GM23338 (cell line): ENCODE measurements around the gene RWDD4. TPM values are rescaled to one million over a fixed set of nuclear protein-coding genes. Genes with fewer than 3 reads are reported as not detected.

Source experiments
- ATAC-seq: fragments of 200-7000 bp; cut with Tn5 transposase; 3 replicates; pipeline ENCODE4 v1.9.1; 2020
- DNase-seq: peaks from one replicate; pipeline ENCODE4 v3.0.0-alpha.2; 2015; ENCODE audit warnings: low spot score
- H2AFZ ChIP-seq: fragments of 200-600 bp; sonication (generic); 2 replicates; pipeline ENCODE4 v1.8.0; 2016; ENCODE audit warnings: antibody characterized with exemption, mild to moderate bottlenecking, moderate library complexity
- H3F3A ChIP-seq: fragments of 200-600 bp; sonication (generic); replicated peaks from 2 replicates; pipeline ENCODE4 v1.8.0; 2017; ENCODE audit warnings: antibody characterized with exemption, mixed run types, low read depth
- H3K27ac ChIP-seq: fragments of 200-600 bp; sonication (generic); 2 replicates; pipeline ENCODE4 v1.6.1; 2016; ENCODE audit warnings: low read depth
- H3K27me3 ChIP-seq: fragments of 200-600 bp; sonication (generic); 2 replicates; pipeline ENCODE4 v1.8.0; 2016; ENCODE audit warnings: mild to moderate bottlenecking, mixed run types, moderate library complexity; ENCODE audit not compliant: insufficient read depth
- H3K36me3 ChIP-seq: fragments of 200-600 bp; sonication (generic); 2 replicates; pipeline ENCODE4 v1.8.0; 2016; ENCODE audit warnings: mild to moderate bottlenecking; ENCODE audit not compliant: insufficient read depth
- H3K4me1 ChIP-seq: fragments of 200-600 bp; sonication (generic); 2 replicates; pipeline ENCODE4 v1.8.0; 2016; ENCODE audit warnings: mild to moderate bottlenecking, moderate library complexity; ENCODE audit not compliant: insufficient read depth
- H3K4me2 ChIP-seq: fragments of 200-600 bp; sonication (generic); 2 replicates; pipeline ENCODE4 v1.7.1; 2017; ENCODE audit warnings: mixed run types
- H3K4me3 ChIP-seq: fragments of 200-600 bp; sonication (generic); 2 replicates; pipeline ENCODE4 v1.6.1; 2016; ENCODE audit warnings: mixed run types
- H3K79me2 ChIP-seq: fragments of 200-600 bp; sonication (generic); replicated peaks from 2 replicates; pipeline ENCODE4 v1.8.0; 2017; ENCODE audit warnings: mild to moderate bottlenecking; ENCODE audit not compliant: insufficient read depth
- H3K9me2 ChIP-seq: fragments of 200-600 bp; sonication (generic); 2 replicates; pipeline ENCODE4 v1.8.0; 2017; ENCODE audit not compliant: insufficient read depth
- H4K20me1 ChIP-seq: fragments of 200-600 bp; sonication (generic); replicated peaks from 2 replicates; pipeline ENCODE4 v1.8.0; 2017; ENCODE audit warnings: mild to moderate bottlenecking; ENCODE audit not compliant: insufficient read depth
- H3K27ac Mint-ChIP-seq: 2 replicates; pipeline ENCODE4 v1.8.0; 2020; ENCODE audit warnings: inconsistent platforms, mild to moderate bottlenecking, moderate library complexity, mixed read lengths
- H3K27me3 Mint-ChIP-seq: 3 replicates; pipeline ENCODE4 v1.8.0; 2022; ENCODE audit warnings: low read depth, mild to moderate bottlenecking, moderate library complexity, mixed read lengths, inconsistent platforms; ENCODE audit not compliant: insufficient read depth, poor library complexity
- H3K36me3 Mint-ChIP-seq: 3 replicates; pipeline ENCODE4 v1.8.0; 2021; ENCODE audit warnings: low read depth, mild to moderate bottlenecking, inconsistent platforms, moderate library complexity, mixed read lengths
- H3K4me1 Mint-ChIP-seq: 3 replicates; pipeline ENCODE4 v1.8.0; 2020; ENCODE audit warnings: mild to moderate bottlenecking, inconsistent platforms, mixed read lengths
- H3K4me3 Mint-ChIP-seq: 3 replicates; pipeline ENCODE4 v1.8.0; 2021; ENCODE audit warnings: moderate library complexity, mild to moderate bottlenecking, inconsistent platforms, mixed read lengths
- H3K9me3 Mint-ChIP-seq: 3 replicates; pipeline ENCODE4 v1.8.0; 2020; ENCODE audit warnings: moderate library complexity, mild to moderate bottlenecking, inconsistent platforms, mixed read lengths
- CREB1 ChIP-seq: fragments of 250-450 bp; sonication (Bioruptor Pico); IDR thresholded peaks from 2 replicates; pipeline ENCODE4 v1.5.0; 2020; ENCODE audit warnings: low read depth, mild to moderate bottlenecking, moderate library complexity
- CTCF ChIP-seq, 2 experiments: fragments of 200-600 bp in 1 of 2; sonication (generic) in 1 of 2; conservative IDR thresholded peaks; 2 replicates each; pipeline versions ENCODE4 v1.5.1 to v1.6.1; 2016 to 2017; ENCODE audit warnings: antibody characterized with exemption in 2 of 2, low read depth in 2 of 2, mild to moderate bottlenecking in 2 of 2, moderate library complexity in 1 of 2
- ETS1 ChIP-seq: IDR thresholded peaks from 2 replicates; pipeline ENCODE4 v1.6.1; 2016; ENCODE audit warnings: antibody characterized with exemption
- EZH2 ChIP-seq: fragments of 200-600 bp; sonication (generic); IDR thresholded peaks from one replicate; pipeline ENCODE4 v1.8.0; 2017; ENCODE audit warnings: antibody characterized with exemption, mild to moderate bottlenecking, low read depth; ENCODE audit not compliant: unreplicated experiment
- EZH2phosphoT487 ChIP-seq: fragments of 200-600 bp; sonication (generic); IDR thresholded peaks from one replicate; pipeline ENCODE4 v1.8.1; 2018; ENCODE audit warnings: antibody characterized with exemption; ENCODE audit not compliant: unreplicated experiment
- JUNB ChIP-seq: IDR thresholded peaks from one replicate; pipeline ENCODE4 v1.6.1; 2016; ENCODE audit warnings: antibody characterized with exemption; ENCODE audit not compliant: unreplicated experiment
- NANOG ChIP-seq: IDR thresholded peaks from 2 replicates; pipeline ENCODE4 v1.6.1; 2016; ENCODE audit warnings: antibody characterized with exemption, borderline replicate concordance
- POLR2AphosphoS5 ChIP-seq: IDR thresholded peaks from 2 replicates; pipeline ENCODE4 v1.6.1; 2016; ENCODE audit warnings: antibody characterized with exemption, low read depth
- REST ChIP-seq: IDR thresholded peaks from one replicate; pipeline ENCODE4 v1.6.1; 2018; ENCODE audit warnings: antibody characterized with exemption; ENCODE audit not compliant: unreplicated experiment
- STAT1 ChIP-seq: IDR thresholded peaks from one replicate; pipeline ENCODE4 v1.6.1; 2016; ENCODE audit warnings: antibody characterized with exemption; ENCODE audit not compliant: unreplicated experiment
- ZNF114 ChIP-seq: fragments of 250-450 bp; sonication (Bioruptor Pico); IDR thresholded peaks from 2 replicates; pipeline ENCODE4 v1.5.0; 2020; ENCODE audit warnings: mild to moderate bottlenecking, moderate library complexity
- ZNF331 ChIP-seq: fragments of 250-450 bp; sonication (Bioruptor Pico); IDR thresholded peaks from 2 replicates; pipeline ENCODE4 v1.5.0; 2020; ENCODE audit warnings: low read depth, mild to moderate bottlenecking, moderate library complexity
- ZNF462 ChIP-seq: fragments of 250-450 bp; sonication (Bioruptor Pico); IDR thresholded peaks from 2 replicates; pipeline ENCODE4 v1.5.0; 2020; ENCODE audit warnings: mild to moderate bottlenecking, moderate library complexity
- long read RNA-seq: library from polyadenylated mRNA; unstranded; transcript quantifications from one replicate; pipeline ENCODE4 v2.0.0, GENCODE V29; 2020; ENCODE audit not compliant: unreplicated experiment
- polyA plus RNA-seq: library from polyadenylated mRNA; unstranded; fragments of >200 nt; fragmentation: Nextera tagmentation; extraction: Ambion mirVana; gene quantifications from 2 replicates; pipeline ENCODE4 v1.2.1, GENCODE V29; 2016
- total RNA-seq: library from RNA; depleted of rRNA; stranded (reverse); fragments of >200 nt; shearing (Covaris generic); gene quantifications from 2 replicates; pipeline ENCODE4 v1.2.3, GENCODE V29; 2014; rRNA removed

The RWDD4 gene
- total RNA-seq (20.9 and 22.4 TPM in 2 replicates), polyA plus RNA-seq (28.9 and 29.8 TPM in 2 replicates)
- long read RNA-seq, partial matches to known transcripts: 4 of 9 reads
- long read RNA-seq, other reads (novel, unspliced or antisense): 2 of 9 reads

- H3K27ac ChIP-seq: peak within 1 kb of the TSS; percentile 84
- H3K79me2 ChIP-seq: peaks cover 45% of the 10 kb centered on the region
- Mint-ChIP-seq H3K36me3 (peaks cover 6% of the 10 kb centered on the region; the same call in 2 of the 3 replicates), H3K4me1 (peaks cover 12% of the 10 kb centered on the region), H3K27ac (peak within 1 kb of the TSS; percentile 81), H3K27me3 (no peaks in the 10 kb centered on the region), H3K4me3 (peak within 1 kb of the TSS; percentile 79), H3K9me3 (no peaks in the 10 kb centered on the region; the same call in 2 of the 3 replicates)
- H3K27me3 ChIP-seq: no peaks in the 10 kb centered on the region
- H3K9me2 ChIP-seq: no peaks in the 10 kb centered on the region
- ATAC-seq (peak; percentile 99), DNase-seq (peak; percentile 99)
- TF ChIP-seq NANOG (no peak), EZH2phosphoT487 (no peak), REST (no peak), POLR2AphosphoS5 (peak; percentile 75), CREB1 (peak; percentile 79), STAT1 (no peak), CTCF (conservative IDR thresholded peaks at IDR 0.05; ENCODE audit: low read depth in 2 of 2) (no peak), JUNB (no peak), EZH2 (no peak), ZNF462 (no peak), ZNF331 (CRISPR knock-in tag) (no peak), ZNF114 (no peak), ETS1 (0 out of 2 replicates have a peak, but pooled peaks have one; percentile 44)
- peak within 1 kb of the TSS; percentile 92 for H3K4me2 ChIP-seq
- H4K20me1 ChIP-seq: no peaks in the 10 kb centered on the region; the same call in 1 of the 2 replicates
- peak within 1 kb of the TSS; percentile 99 for H2AFZ ChIP-seq
- no peaks in the 10 kb centered on the region for H3K36me3 ChIP-seq
- peak within 1 kb of the TSS; percentile 84 for H3K4me3 ChIP-seq
- H3F3A ChIP-seq: no peaks in the 10 kb centered on the region
- peaks cover 8% of the 10 kb centered on the region for H3K4me1 ChIP-seq
Observed at GRCh38 chr4:183659029-183659871, at the start of gene RWDD4, which contains the start of gene TRAPPC11. TSS of gene RWDD4 (minus strand) at chr4:183659185. CDS start at chr4:183658952, 233 bp downstream. TSS of gene TRAPPC11 (plus strand) at chr4:183659293. CDS start at chr4:183663868, 4,575 bp downstream.
